DMS79 treated with DMSO at 0.1 percent for 48 hours (cell line): ENCODE results near the gene LSS.
A peak's percentile ranks its signal among the peaks of the same experiment; 100 is the strongest.
"Not testable (repeated sequence)": the region's sequence is repeated elsewhere in the genome, so short reads cannot be mapped to it uniquely, and the experiment has no call there.

Source experiments
- DNase-seq: peaks from one replicate; lab custom pipeline; 2025; lab: John Stamatoyannopoulos, UW

LSS gene

GRCh38 chr21:46185716-46186115 lies 42.9 kb downstream of the LSS start:
- no peak for DNase-seq

- DNase-seq: peak; percentile 85
Measured at GRCh38 chr21:46184625-46185555, 43.7 kb downstream of the LSS start.

- peak; percentile 33 for DNase-seq
Measured at GRCh38 chr21:46183910-46184624, 44.5 kb downstream of the LSS start, which contains the start of gene SPATC1L. SPATC1L (minus strand) TSS chr21:46184459; CDS start chr21:46182816, 1,643 bp downstream.

- DNase-seq: not testable (repeated sequence)
Measured at GRCh38 chr21:46183337-46183909, 45.2 kb downstream of the LSS start.

GRCh38 chr21:46182548-46183336 lies 45.8 kb downstream of the LSS start:
- DNase-seq: no peak

GRCh38 chr21:46181953-46182547 lies 46.5 kb downstream of the LSS start:
- DNase-seq: no peak

GRCh38 chr21:46181436-46181835 lies 47.1 kb downstream of the LSS start:
- no peak for DNase-seq

- no peak for DNase-seq
Measured at GRCh38 chr21:46180778-46181391, 47.7 kb downstream of the LSS start.

- no peak for DNase-seq
Measured at GRCh38 chr21:46180079-46180722, 48.4 kb downstream of the LSS start.

- DNase-seq: no peak
Measured at GRCh38 chr21:46179708-46180078, 48.9 kb downstream of the LSS start.

GRCh38 chr21:46178961-46179360 lies 49.6 kb downstream of the LSS start:
- no peak for DNase-seq

GRCh38 chr21:46176443-46177129 lies 52.0 kb downstream of the LSS start:
- not testable (repeated sequence) for DNase-seq

- no peak for DNase-seq
Measured at GRCh38 chr21:46173573-46173972, 55.0 kb downstream of the LSS start.

- DNase-seq: no peak
Measured at GRCh38 chr21:46172863-46173528, 55.6 kb downstream of the LSS start.

- DNase-seq: no peak
Measured at GRCh38 chr21:46171996-46172862, 56.3 kb downstream of the LSS start.

- no peak for DNase-seq
Measured at GRCh38 chr21:46171585-46171984, 57.0 kb downstream of the LSS start.

- DNase-seq: not testable (repeated sequence)
Measured at GRCh38 chr21:46170436-46171193, 58.0 kb downstream of the LSS start.
